HEK293 (cell line): Measurements from ENCODE around the gene ZNF385C.
A peak's percentile ranks its signal among the peaks of the same experiment; 100 is the strongest.

ENCODE experiments used
- GLI2 ChIP-seq: fragments of 450-650 bp; formaldehyde crosslinking; IDR thresholded peaks from 2 replicates; pipeline ENCODE4; 2017; ENCODE audit warnings: missing biosample characterization, missing genetic modification characterization, low read depth, borderline replicate concordance
- GLIS2 ChIP-seq: fragments of 450-650 bp; formaldehyde crosslinking; IDR thresholded peaks from 2 replicates; pipeline ENCODE4 v1.5.1; 2016; ENCODE audit warnings: missing biosample characterization, missing genetic modification characterization
- HOXC10 ChIP-seq: sonication (generic); formaldehyde crosslinking; IDR thresholded peaks from 2 replicates; pipeline ENCODE4 v1.8.1; 2023; ENCODE audit warnings: mild to moderate bottlenecking, missing genetic modification reagents
- KLF8 ChIP-seq: fragments of 450-650 bp; formaldehyde crosslinking; IDR thresholded peaks from 2 replicates; pipeline ENCODE4 v1.5.1; 2016; ENCODE audit warnings: missing biosample characterization, missing genetic modification characterization
- SCRT1 ChIP-seq: fragments of 450-650 bp; formaldehyde crosslinking; IDR thresholded peaks from 2 replicates; pipeline ENCODE4 v1.5.1; 2016; ENCODE audit warnings: missing biosample characterization, missing genetic modification characterization, borderline replicate concordance
- WT1 ChIP-seq: fragments of 450-650 bp; formaldehyde crosslinking; IDR thresholded peaks from 2 replicates; pipeline ENCODE4 v1.5.1; 2016; ENCODE audit warnings: missing biosample characterization, missing genetic modification characterization
- ZBTB17 ChIP-seq: fragments of 450-650 bp; formaldehyde crosslinking; IDR thresholded peaks from 2 replicates; pipeline ENCODE4 v1.5.1; 2016; ENCODE audit warnings: missing biosample characterization, missing genetic modification characterization
- ZBTB8A ChIP-seq: fragments of 450-650 bp; formaldehyde crosslinking; IDR thresholded peaks from 2 replicates; pipeline ENCODE4 v1.5.1; 2016; ENCODE audit warnings: missing biosample characterization, missing genetic modification characterization
- ZNF121 ChIP-seq: fragments of 450-650 bp; formaldehyde crosslinking; IDR thresholded peaks from 2 replicates; pipeline ENCODE4 v1.5.1; 2016; ENCODE audit warnings: missing biosample characterization, missing genetic modification characterization
- ZNF157 ChIP-seq: fragments of 450-650 bp; formaldehyde crosslinking; IDR thresholded peaks from 2 replicates; pipeline ENCODE4 v1.5.1; 2016; ENCODE audit warnings: missing biosample characterization, missing genetic modification characterization
- ZNF175 ChIP-seq: fragments of 450-650 bp; formaldehyde crosslinking; IDR thresholded peaks from 2 replicates; pipeline ENCODE4 v1.5.1; 2016; ENCODE audit warnings: missing biosample characterization, missing genetic modification characterization
- ZNF2 ChIP-seq: fragments of 450-650 bp; formaldehyde crosslinking; IDR thresholded peaks from 2 replicates; pipeline ENCODE4 v1.5.1; 2016; ENCODE audit warnings: missing biosample characterization, missing genetic modification characterization
- ZNF24 ChIP-seq: fragments of 450-650 bp; formaldehyde crosslinking; IDR thresholded peaks from 2 replicates; pipeline ENCODE4 v1.5.1; 2016; ENCODE audit warnings: missing biosample characterization, missing genetic modification characterization
- ZNF341 ChIP-seq: fragments of 450-650 bp; formaldehyde crosslinking; IDR thresholded peaks from 2 replicates; pipeline ENCODE4; 2016; ENCODE audit warnings: low read depth, missing biosample characterization, missing genetic modification characterization
- ZNF426 ChIP-seq: fragments of 450-650 bp; formaldehyde crosslinking; IDR thresholded peaks from 2 replicates; pipeline ENCODE4 v1.5.1; 2017; ENCODE audit warnings: missing biosample characterization, missing genetic modification characterization, mild to moderate bottlenecking, inconsistent platforms, moderate library complexity
- ZNF777 ChIP-seq: fragments of 450-650 bp; formaldehyde crosslinking; IDR thresholded peaks from 2 replicates; pipeline ENCODE4 v1.5.1; 2017; ENCODE audit warnings: missing biosample characterization, missing genetic modification characterization, borderline replicate concordance
- ZNF843 ChIP-seq: fragments of 450-650 bp; formaldehyde crosslinking; IDR thresholded peaks from 2 replicates; pipeline ENCODE4 v1.5.1; 2016; ENCODE audit warnings: missing biosample characterization, missing genetic modification characterization
- TF ChIP-seq, protein P1 (sequence below): fragments of 450-650 bp; formaldehyde crosslinking; IDR thresholded peaks from 2 replicates; pipeline ENCODE4 v1.5.1; 2016; ENCODE audit warnings: missing biosample characterization, missing genetic modification characterization
- TF ChIP-seq, protein P2 (sequence below): fragments of 450-650 bp; formaldehyde crosslinking; IDR thresholded peaks from 2 replicates; pipeline ENCODE4 v1.5.1; 2016; ENCODE audit warnings: missing biosample characterization, missing genetic modification characterization, borderline replicate concordance
- TF ChIP-seq, protein P3 (sequence below): fragments of 450-650 bp; formaldehyde crosslinking; IDR thresholded peaks from 2 replicates; pipeline ENCODE4 v1.5.1; 2016; ENCODE audit warnings: missing biosample characterization, missing genetic modification characterization
- TF ChIP-seq, protein P4 (sequence below): fragments of 450-650 bp; formaldehyde crosslinking; IDR thresholded peaks from 2 replicates; pipeline ENCODE4 v1.5.1; 2016; ENCODE audit warnings: missing biosample characterization, missing genetic modification characterization
- TF ChIP-seq, protein P5 (sequence below): fragments of 450-650 bp; formaldehyde crosslinking; conservative IDR thresholded peaks from 2 replicates; pipeline ENCODE4 v1.5.1; 2016; ENCODE audit warnings: low read depth, missing biosample characterization, missing genetic modification characterization

ZNF385C gene

DNA sequence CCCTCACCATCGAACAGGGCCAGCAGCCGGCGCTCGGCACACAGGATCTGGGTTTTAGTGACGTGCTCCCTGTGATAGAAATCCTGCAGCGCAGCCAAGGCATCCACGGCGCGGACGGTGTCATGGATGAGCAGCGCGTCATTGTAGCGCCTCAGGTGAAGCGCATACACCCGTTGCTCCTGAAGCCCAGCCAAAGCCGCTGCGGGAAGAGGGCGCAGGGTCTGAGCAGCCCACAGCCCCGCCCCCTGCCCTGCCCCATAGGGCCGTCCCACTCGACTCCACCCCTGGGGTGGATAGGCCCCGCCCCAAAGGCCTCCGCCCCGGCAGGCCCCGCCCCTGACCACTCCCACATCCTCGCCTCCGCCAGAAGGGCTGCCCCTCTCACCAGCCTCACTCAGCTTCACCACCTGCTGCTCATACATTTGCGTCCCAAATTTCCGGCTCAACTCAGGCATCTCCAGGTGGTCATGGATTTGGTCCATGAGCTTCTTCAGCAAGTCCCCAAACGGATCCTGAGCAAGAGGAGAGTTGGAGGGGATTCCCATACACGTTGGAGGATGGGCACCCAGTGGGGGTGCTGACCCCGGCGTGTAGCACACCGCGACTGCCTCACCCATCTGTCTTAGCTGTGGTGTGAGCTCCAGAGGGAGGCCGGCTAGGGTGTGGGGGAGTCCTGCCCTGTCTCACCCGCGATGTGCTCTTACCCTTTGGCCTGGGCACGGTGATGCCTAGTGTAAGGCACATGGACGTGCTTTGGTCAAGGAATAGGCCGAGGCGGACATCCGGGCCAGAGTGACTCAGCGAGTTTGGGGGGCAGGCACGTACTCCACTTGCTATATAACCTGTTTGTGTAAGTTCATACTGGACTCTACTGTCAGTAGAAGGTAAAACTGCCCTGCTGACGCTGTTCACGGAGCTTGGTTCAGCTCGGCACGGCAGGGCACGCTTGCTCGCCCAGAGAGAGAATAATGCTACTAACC, 9.6 kb upstream of the ZNF385C start (continued):
- TF ChIP-seq SCRT1 (tag by site-specific recombination) (peak; percentile 52; the same call in 1 of the 2 replicates), ZBTB8A (tag by site-specific recombination) (peak; percentile 51), WT1 (tag by site-specific recombination) (no peak), ZBTB17 (tag by site-specific recombination) (peak; percentile 66), GLI2 (tag by site-specific recombination) (no peak), ZNF2 (tag by site-specific recombination) (no peak), ZNF175 (tag by site-specific recombination) (no peak), ZNF341 (tag by site-specific recombination) (no peak), GLIS2 (tag by site-specific recombination) (peak; percentile 77), ZNF121 (tag by site-specific recombination) (no peak), ZNF426 (tag by site-specific recombination) (no peak), ZNF843 (tag by site-specific recombination) (no peak), KLF8 (tag by site-specific recombination) (peak; percentile 93), ZNF24 (tag by site-specific recombination) (no peak), HOXC10 (CRISPR knock-in tag) (no peak), ZNF157 (no peak), ZNF777 (tag by site-specific recombination) (no peak)
- TF ChIP-seq, protein P1, sequence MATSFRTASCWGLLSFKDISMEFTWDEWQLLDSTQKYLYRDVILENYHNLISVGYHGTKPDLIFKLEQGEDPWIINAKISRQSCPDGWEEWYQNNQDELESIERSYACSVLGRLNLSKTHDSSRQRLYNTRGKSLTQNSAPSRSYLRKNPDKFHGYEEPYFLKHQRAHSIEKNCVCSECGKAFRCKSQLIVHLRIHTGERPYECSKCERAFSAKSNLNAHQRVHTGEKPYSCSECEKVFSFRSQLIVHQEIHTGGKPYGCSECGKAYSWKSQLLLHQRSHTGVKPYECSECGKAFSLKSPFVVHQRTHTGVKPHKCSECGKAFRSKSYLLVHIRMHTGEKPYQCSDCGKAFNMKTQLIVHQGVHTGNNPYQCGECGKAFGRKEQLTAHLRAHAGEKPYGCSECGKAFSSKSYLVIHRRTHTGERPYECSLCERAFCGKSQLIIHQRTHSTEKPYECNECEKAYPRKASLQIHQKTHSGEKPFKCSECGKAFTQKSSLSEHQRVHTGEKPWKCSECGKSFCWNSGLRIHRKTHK (tag by site-specific recombination) = no peak
- TF ChIP-seq, protein P2, sequence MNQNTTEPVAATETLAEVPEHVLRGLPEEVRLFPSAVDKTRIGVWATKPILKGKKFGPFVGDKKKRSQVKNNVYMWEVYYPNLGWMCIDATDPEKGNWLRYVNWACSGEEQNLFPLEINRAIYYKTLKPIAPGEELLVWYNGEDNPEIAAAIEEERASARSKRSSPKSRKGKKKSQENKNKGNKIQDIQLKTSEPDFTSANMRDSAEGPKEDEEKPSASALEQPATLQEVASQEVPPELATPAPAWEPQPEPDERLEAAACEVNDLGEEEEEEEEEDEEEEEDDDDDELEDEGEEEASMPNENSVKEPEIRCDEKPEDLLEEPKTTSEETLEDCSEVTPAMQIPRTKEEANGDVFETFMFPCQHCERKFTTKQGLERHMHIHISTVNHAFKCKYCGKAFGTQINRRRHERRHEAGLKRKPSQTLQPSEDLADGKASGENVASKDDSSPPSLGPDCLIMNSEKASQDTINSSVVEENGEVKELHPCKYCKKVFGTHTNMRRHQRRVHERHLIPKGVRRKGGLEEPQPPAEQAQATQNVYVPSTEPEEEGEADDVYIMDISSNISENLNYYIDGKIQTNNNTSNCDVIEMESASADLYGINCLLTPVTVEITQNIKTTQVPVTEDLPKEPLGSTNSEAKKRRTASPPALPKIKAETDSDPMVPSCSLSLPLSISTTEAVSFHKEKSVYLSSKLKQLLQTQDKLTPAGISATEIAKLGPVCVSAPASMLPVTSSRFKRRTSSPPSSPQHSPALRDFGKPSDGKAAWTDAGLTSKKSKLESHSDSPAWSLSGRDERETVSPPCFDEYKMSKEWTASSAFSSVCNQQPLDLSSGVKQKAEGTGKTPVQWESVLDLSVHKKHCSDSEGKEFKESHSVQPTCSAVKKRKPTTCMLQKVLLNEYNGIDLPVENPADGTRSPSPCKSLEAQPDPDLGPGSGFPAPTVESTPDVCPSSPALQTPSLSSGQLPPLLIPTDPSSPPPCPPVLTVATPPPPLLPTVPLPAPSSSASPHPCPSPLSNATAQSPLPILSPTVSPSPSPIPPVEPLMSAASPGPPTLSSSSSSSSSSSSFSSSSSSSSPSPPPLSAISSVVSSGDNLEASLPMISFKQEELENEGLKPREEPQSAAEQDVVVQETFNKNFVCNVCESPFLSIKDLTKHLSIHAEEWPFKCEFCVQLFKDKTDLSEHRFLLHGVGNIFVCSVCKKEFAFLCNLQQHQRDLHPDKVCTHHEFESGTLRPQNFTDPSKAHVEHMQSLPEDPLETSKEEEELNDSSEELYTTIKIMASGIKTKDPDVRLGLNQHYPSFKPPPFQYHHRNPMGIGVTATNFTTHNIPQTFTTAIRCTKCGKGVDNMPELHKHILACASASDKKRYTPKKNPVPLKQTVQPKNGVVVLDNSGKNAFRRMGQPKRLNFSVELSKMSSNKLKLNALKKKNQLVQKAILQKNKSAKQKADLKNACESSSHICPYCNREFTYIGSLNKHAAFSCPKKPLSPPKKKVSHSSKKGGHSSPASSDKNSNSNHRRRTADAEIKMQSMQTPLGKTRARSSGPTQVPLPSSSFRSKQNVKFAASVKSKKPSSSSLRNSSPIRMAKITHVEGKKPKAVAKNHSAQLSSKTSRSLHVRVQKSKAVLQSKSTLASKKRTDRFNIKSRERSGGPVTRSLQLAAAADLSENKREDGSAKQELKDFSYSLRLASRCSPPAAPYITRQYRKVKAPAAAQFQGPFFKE (tag by site-specific recombination) = no peak
- TF ChIP-seq, protein P3, sequence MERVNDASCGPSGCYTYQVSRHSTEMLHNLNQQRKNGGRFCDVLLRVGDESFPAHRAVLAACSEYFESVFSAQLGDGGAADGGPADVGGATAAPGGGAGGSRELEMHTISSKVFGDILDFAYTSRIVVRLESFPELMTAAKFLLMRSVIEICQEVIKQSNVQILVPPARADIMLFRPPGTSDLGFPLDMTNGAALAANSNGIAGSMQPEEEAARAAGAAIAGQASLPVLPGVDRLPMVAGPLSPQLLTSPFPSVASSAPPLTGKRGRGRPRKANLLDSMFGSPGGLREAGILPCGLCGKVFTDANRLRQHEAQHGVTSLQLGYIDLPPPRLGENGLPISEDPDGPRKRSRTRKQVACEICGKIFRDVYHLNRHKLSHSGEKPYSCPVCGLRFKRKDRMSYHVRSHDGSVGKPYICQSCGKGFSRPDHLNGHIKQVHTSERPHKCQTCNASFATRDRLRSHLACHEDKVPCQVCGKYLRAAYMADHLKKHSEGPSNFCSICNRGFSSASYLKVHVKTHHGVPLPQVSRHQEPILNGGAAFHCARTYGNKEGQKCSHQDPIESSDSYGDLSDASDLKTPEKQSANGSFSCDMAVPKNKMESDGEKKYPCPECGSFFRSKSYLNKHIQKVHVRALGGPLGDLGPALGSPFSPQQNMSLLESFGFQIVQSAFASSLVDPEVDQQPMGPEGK (tag by site-specific recombination) = peak; percentile 51; the same call in 1 of the 2 replicates
- TF ChIP-seq, protein P4, sequence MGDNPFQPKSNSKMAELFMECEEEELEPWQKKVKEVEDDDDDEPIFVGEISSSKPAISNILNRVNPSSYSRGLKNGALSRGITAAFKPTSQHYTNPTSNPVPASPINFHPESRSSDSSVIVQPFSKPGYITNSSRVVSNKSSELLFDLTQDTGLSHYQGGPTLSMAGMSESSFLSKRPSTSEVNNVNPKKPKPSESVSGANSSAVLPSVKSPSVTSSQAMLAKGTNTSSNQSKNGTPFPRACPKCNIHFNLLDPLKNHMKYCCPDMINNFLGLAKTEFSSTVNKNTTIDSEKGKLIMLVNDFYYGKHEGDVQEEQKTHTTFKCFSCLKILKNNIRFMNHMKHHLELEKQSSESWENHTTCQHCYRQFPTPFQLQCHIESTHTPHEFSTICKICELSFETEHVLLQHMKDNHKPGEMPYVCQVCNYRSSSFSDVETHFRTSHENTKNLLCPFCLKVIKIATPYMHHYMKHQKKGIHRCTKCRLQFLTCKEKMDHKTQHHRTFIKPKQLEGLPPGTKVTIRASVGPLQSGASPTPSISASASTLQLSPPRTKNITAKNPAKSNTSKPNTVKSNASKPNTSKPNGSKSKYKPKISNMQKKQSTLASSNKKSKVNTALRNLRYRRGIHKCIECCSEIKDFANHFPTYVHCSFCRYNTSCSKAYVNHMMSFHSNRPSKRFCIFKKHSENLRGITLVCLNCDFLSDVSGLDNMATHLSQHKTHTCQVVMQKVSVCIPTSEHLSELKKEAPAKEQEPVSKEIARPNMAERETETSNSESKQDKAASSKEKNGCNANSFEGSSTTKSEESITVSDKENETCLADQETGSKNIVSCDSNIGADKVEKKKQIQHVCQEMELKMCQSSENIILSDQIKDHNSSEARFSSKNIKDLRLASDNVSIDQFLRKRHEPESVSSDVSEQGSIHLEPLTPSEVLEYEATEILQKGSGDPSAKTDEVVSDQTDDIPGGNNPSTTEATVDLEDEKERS (tag by site-specific recombination) = no peak
- TF ChIP-seq, protein P5, sequence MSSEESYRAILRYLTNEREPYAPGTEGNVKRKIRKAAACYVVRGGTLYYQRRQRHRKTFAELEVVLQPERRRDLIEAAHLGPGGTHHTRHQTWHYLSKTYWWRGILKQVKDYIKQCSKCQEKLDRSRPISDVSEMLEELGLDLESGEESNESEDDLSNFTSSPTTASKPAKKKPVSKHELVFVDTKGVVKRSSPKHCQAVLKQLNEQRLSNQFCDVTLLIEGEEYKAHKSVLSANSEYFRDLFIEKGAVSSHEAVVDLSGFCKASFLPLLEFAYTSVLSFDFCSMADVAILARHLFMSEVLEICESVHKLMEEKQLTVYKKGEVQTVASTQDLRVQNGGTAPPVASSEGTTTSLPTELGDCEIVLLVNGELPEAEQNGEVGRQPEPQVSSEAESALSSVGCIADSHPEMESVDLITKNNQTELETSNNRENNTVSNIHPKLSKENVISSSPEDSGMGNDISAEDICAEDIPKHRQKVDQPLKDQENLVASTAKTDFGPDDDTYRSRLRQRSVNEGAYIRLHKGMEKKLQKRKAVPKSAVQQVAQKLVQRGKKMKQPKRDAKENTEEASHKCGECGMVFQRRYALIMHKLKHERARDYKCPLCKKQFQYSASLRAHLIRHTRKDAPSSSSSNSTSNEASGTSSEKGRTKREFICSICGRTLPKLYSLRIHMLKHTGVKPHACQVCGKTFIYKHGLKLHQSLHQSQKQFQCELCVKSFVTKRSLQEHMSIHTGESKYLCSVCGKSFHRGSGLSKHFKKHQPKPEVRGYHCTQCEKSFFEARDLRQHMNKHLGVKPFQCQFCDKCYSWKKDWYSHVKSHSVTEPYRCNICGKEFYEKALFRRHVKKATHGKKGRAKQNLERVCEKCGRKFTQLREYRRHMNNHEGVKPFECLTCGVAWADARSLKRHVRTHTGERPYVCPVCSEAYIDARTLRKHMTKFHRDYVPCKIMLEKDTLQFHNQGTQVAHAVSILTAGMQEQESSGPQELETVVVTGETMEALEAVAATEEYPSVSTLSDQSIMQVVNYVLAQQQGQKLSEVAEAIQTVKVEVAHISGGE (tag by site-specific recombination) = no peak
